Skeletal muscle tissue (tissue), 5 donors: Measurements from ENCODE around the gene FAS. TPM values are rescaled to one million over a fixed set of nuclear protein-coding genes. Genes with fewer than 3 reads are reported as not detected.

Experiments used
- H3K27ac ChIP-seq: one replicate; pipeline ENCODE4 v1.7.0; 2013; ENCODE audit warnings: mild to moderate bottlenecking, low read depth, low read length, inconsistent platforms
- H3K27me3 ChIP-seq, 3 donors: one replicate each; pipeline ENCODE4 v1.7.0; 2013; ENCODE audit warnings: low read length in 3 of 3; ENCODE audit not compliant: control insufficient read depth in 3 of 3, insufficient read depth in 3 of 3
- H3K36me3 ChIP-seq, 3 donors: one replicate each; pipeline ENCODE4 v1.7.0; 2013; ENCODE audit warnings: low read length in 3 of 3; ENCODE audit not compliant: control insufficient read depth in 3 of 3, insufficient read depth in 3 of 3
- H3K4me1 ChIP-seq, 3 donors: one replicate each; pipeline ENCODE4 v1.7.0; 2013; ENCODE audit warnings: low read length in 3 of 3, mild to moderate bottlenecking in 3 of 3; ENCODE audit not compliant: control insufficient read depth in 3 of 3, insufficient read depth in 3 of 3
- H3K4me3 ChIP-seq, 3 donors: one replicate each; pipeline ENCODE4 v1.7.0; 2013; ENCODE audit warnings: low read length in 3 of 3
- H3K9ac ChIP-seq, 3 donors: one replicate each; pipeline ENCODE4 v1.7.0; 2013; ENCODE audit warnings: low read length in 3 of 3, mild to moderate bottlenecking in 3 of 3, moderate library complexity in 2 of 3, low read depth in 1 of 3
- H3K9me3 ChIP-seq, 3 donors: one replicate each; pipeline ENCODE4 v1.7.0; 2013; ENCODE audit warnings: low read length in 3 of 3; ENCODE audit not compliant: control insufficient read depth in 3 of 3
- small RNA-seq: library from RNA; depleted of rRNA; stranded (forward); fragments of <200 nt; gene quantifications from one replicate; pipeline ENCODE3, GENCODE V24; 2014
- total RNA-seq: library from RNA; depleted of rRNA; stranded (reverse); fragments of >200 nt; gene quantifications from one replicate; pipeline ENCODE4 v1.2.3, GENCODE V29; 2014
- donor health status: Osteomylitis.

FAS gene
- total RNA-seq, 1 donor from 2014 or later = 8.4 TPM

GRCh38 chr10:89051593-89051992 is 61.0 kb downstream of the FAS start:
- no peak overlapping the region for H3K27ac ChIP-seq
- peaks cover 0 to 6% (median 2%) of the 10 kb centered on the region in 3 donors for H3K4me1 ChIP-seq
- no peak overlapping the region for H3K9ac ChIP-seq
- H3K4me3 ChIP-seq = no peak overlapping the region
- no peaks in the 10 kb centered on the region for H3K36me3 ChIP-seq
- no peaks in the 10 kb centered on the region for H3K27me3 ChIP-seq
- no peaks in the 10 kb centered on the region for H3K9me3 ChIP-seq

- no peak overlapping the region for H3K27ac ChIP-seq
- H3K27me3 ChIP-seq = no peaks in the 10 kb centered on the region
- H3K9ac ChIP-seq = no peak overlapping the region
- H3K9me3 ChIP-seq = no peaks in the 10 kb centered on the region
- no peaks in the 10 kb centered on the region for H3K36me3 ChIP-seq
- peaks cover 0 to 2% (median 0%) of the 10 kb centered on the region in 3 donors for H3K4me1 ChIP-seq
- H3K4me3 ChIP-seq = no peak overlapping the region
Observed at GRCh38 chr10:89053555-89053954, 63.0 kb downstream of the FAS start.

- no peaks in the 10 kb centered on the region for H3K36me3 ChIP-seq
- H3K27me3 ChIP-seq = no peaks in the 10 kb centered on the region
- no peak overlapping the region for H3K27ac ChIP-seq
- H3K4me1 ChIP-seq = peaks cover 0 to 2% (median 0%) of the 10 kb centered on the region in 3 donors
- no peak overlapping the region for H3K4me3 ChIP-seq
- H3K9me3 ChIP-seq = no peaks in the 10 kb centered on the region
- H3K9ac ChIP-seq = no peak overlapping the region
Observed at GRCh38 chr10:89055159-89055558, 64.6 kb downstream of the FAS start.

GRCh38 chr10:89062861-89063260 is 72.3 kb downstream of the FAS start:
- Histone ChIP-seq H3K9me3 (no peaks in the 10 kb centered on the region), H3K4me3 (no peak overlapping the region), H3K9ac (no peak overlapping the region), H3K4me1 (peaks cover 0 to 4% (median 0%) of the 10 kb centered on the region in 3 donors), H3K27me3 (no peaks in the 10 kb centered on the region), H3K36me3 (no peaks in the 10 kb centered on the region), H3K27ac (no peak overlapping the region)

GRCh38 chr10:89063465-89063864 is 72.9 kb downstream of the FAS start:
- H3K9ac ChIP-seq = no peak overlapping the region
- H3K9me3 ChIP-seq = no peaks in the 10 kb centered on the region
- no peaks in the 10 kb centered on the region for H3K36me3 ChIP-seq
- H3K4me1 ChIP-seq = peaks cover 0 to 4% (median 0%) of the 10 kb centered on the region in 3 donors
- no peaks in the 10 kb centered on the region for H3K27me3 ChIP-seq
- H3K27ac ChIP-seq = no peak overlapping the region
- no peak overlapping the region for H3K4me3 ChIP-seq

GRCh38 chr10:89064748-89065147 is 74.2 kb downstream of the FAS start:
- no peaks in the 10 kb centered on the region for H3K27me3 ChIP-seq
- no peak overlapping the region for H3K4me3 ChIP-seq
- no peaks in the 10 kb centered on the region for H3K9me3 ChIP-seq
- H3K4me1 ChIP-seq = peaks cover 0 to 4% (median 0%) of the 10 kb centered on the region in 3 donors
- H3K27ac ChIP-seq = no peak overlapping the region
- no peak overlapping the region for H3K9ac ChIP-seq
- no peaks in the 10 kb centered on the region for H3K36me3 ChIP-seq

Small RNA genes lying within 50 kb of the gene (small RNA-seq; reads per million reads assigned to genes)
- gene MIR4679-2 = not detected
- gene RF02116 = not detected

Other genes starting within 250 kb of the FAS start
- not detected for gene LIPN, start 230.8 kb upstream of the FAS start, total RNA-seq
- gene LIPM, start 188.1 kb upstream of the FAS start, total RNA-seq = under 0.01 TPM
- gene ANKRD22, start 139.0 kb upstream of the FAS start, total RNA-seq = not detected
- gene STAMBPL1, start 110.6 kb upstream of the FAS start, total RNA-seq = 15.1 TPM
- gene ACTA2, start 38.0 kb upstream of the FAS start, total RNA-seq = 314 TPM
- gene CH25H, start 216.5 kb downstream of the FAS start, total RNA-seq = under 0.01 TPM